ENCODE measurements around the gene SOCS7. TPM values are rescaled to one million over a fixed set of nuclear protein-coding genes. Genes with fewer than 3 reads are reported as not detected.

Gene SOCS7
- total RNA-seq, 1 experiment from 2014 or later: 7.4 TPM

GRCh38 chr17:38342886-38343607 lies 8.6 kb upstream of the SOCS7 start:
- Histone ChIP-seq H3F3A (ENCODE audit: low read length, unreplicated experiment) (no peaks in the 10 kb centered on the region), H3K4me2 (ENCODE audit: low read length) (no peak overlapping the region), H3K9me3 (ENCODE audit: low read length) (no peaks in the 10 kb centered on the region), H2AFZ (ENCODE audit: low read length) (no peak overlapping the region), H4K20me1 (ENCODE audit: low read length) (no peaks in the 10 kb centered on the region), H3K9ac (ENCODE audit: low read length) (no peak overlapping the region), H3K36me3 (ENCODE audit: low read depth, low read length) (no peaks in the 10 kb centered on the region), H3K4me1 (ENCODE audit: insufficient read depth, low read length) (no peaks in the 10 kb centered on the region), H3K79me2 (ENCODE audit: low read length) (no peaks in the 10 kb centered on the region), H3K9me2 (replicated peaks; ENCODE audit: low read length) (no peaks in the 10 kb centered on the region), H3K27ac (ENCODE audit: low read length) (no peak overlapping the region), H3K27me3 (ENCODE audit: low read length) (no peaks in the 10 kb centered on the region), H3K4me3 (ENCODE audit: low read length) (no peak overlapping the region)
- BruUV-seq (replicated peaks): no TSS peak
- ChIA-PET CTCF (no interaction called here), POLR2A (ENCODE audit: unreplicated experiment) (no interaction called here)
- ATAC-seq (no peak), DNase-seq (no peak)
- intact Hi-C loops (cut with micrococcal nuclease): no loop called here
- TF ChIP-seq CTCF (conservative IDR thresholded peaks at IDR 0.05; ENCODE audit: low read depth, low read length) (no peak), EZH2 (IDR thresholded peaks at IDR 0.05; ENCODE audit: low read length, unreplicated experiment) (no peak), EZH2phosphoT487 (IDR thresholded peaks at IDR 0.05; ENCODE audit: borderline replicate concordance, low read length) (no peak)

GRCh38 chr17:38343608-38344419 lies 7.8 kb upstream of the SOCS7 start, which contains the start of gene GPR179:
TSS of gene GPR179 (minus strand) at chr17:38343956. CDS start at chr17:38343789, 167 bp downstream.
- Histone ChIP-seq H3K9me2 (replicated peaks; ENCODE audit: low read length) (no peaks in the 10 kb centered on the region), H3K4me1 (ENCODE audit: insufficient read depth, low read length) (no peaks in the 10 kb centered on the region), H3K4me2 (ENCODE audit: low read length) (no peak within 1 kb of the TSS), H3K36me3 (ENCODE audit: low read depth, low read length) (no peaks in the 10 kb centered on the region), H3K27me3 (ENCODE audit: low read length) (no peaks in the 10 kb centered on the region), H4K20me1 (ENCODE audit: low read length) (no peaks in the 10 kb centered on the region), H3K27ac (ENCODE audit: low read length) (no peak within 1 kb of the TSS), H3K4me3 (ENCODE audit: low read length) (no peak within 1 kb of the TSS), H2AFZ (ENCODE audit: low read length) (no peak within 1 kb of the TSS), H3F3A (ENCODE audit: low read length, unreplicated experiment) (no peaks in the 10 kb centered on the region), H3K9ac (ENCODE audit: low read length) (no peak within 1 kb of the TSS), H3K79me2 (ENCODE audit: low read length) (no peaks in the 10 kb centered on the region), H3K9me3 (ENCODE audit: low read length) (no peaks in the 10 kb centered on the region)
- CTCF ChIA-PET: no interaction called here
- ATAC-seq (no peak), DNase-seq (no peak)
- POLR2A ChIA-PET (ENCODE audit: unreplicated experiment): no interaction called here
- BruUV-seq (replicated peaks): no TSS peak
- no peak for TF ChIP-seq EZH2phosphoT487 (IDR thresholded peaks at IDR 0.05; ENCODE audit: borderline replicate concordance, low read length)
- TF ChIP-seq CTCF (conservative IDR thresholded peaks at IDR 0.05; ENCODE audit: low read depth, low read length): no peak
- TF ChIP-seq EZH2 (IDR thresholded peaks at IDR 0.05; ENCODE audit: low read length, unreplicated experiment): no peak
- intact Hi-C loops (cut with micrococcal nuclease): no loop called here

DNA sequence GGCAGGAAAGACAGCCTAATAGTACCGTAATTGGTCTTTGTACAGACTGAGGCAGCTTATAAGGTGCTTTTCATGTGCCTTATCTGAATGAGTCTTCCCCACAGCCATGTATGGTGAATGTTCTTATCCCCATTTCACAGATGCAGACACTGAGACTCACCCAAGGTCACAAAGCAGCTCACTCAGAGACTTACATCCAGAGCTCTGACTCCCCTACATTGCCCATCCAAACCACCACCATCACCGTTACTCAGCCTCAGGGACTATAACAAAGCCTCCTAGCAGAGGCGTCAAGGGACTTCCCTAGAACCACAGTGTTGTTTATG lies 7.3 kb upstream of the SOCS7 start:
- BruUV-seq (replicated peaks): no TSS peak
- intact Hi-C loops (cut with micrococcal nuclease): no loop called here
- no peak for ATAC-seq

More for the DNA sequence above, 7.3 kb upstream of the SOCS7 start:
- Histone ChIP-seq H3K9me2 (replicated peaks; ENCODE audit: low read length) (no peaks in the 10 kb centered on the region), H3K4me2 (ENCODE audit: low read length) (no peak overlapping the region), H3K27ac (ENCODE audit: low read length) (no peak overlapping the region), H4K20me1 (ENCODE audit: low read length) (no peaks in the 10 kb centered on the region), H3K79me2 (ENCODE audit: low read length) (no peaks in the 10 kb centered on the region), H3K36me3 (ENCODE audit: low read depth, low read length) (no peaks in the 10 kb centered on the region; the same call in 1 of the 2 replicates), H3K4me1 (ENCODE audit: insufficient read depth, low read length) (no peaks in the 10 kb centered on the region), H3K9me3 (ENCODE audit: low read length) (no peaks in the 10 kb centered on the region), H3K27me3 (ENCODE audit: low read length) (no peaks in the 10 kb centered on the region), H3F3A (ENCODE audit: low read length, unreplicated experiment) (no peaks in the 10 kb centered on the region), H2AFZ (ENCODE audit: low read length) (no peak overlapping the region), H3K9ac (ENCODE audit: low read length) (no peak overlapping the region), H3K4me3 (ENCODE audit: low read length) (no peak overlapping the region)
- TF ChIP-seq CTCF (conservative IDR thresholded peaks at IDR 0.05; ENCODE audit: low read depth, low read length): no peak
- TF ChIP-seq EZH2 (IDR thresholded peaks at IDR 0.05; ENCODE audit: low read length, unreplicated experiment): no peak
- no peak for TF ChIP-seq EZH2phosphoT487 (IDR thresholded peaks at IDR 0.05; ENCODE audit: borderline replicate concordance, low read length)
- CTCF ChIA-PET: no interaction called here
- POLR2A ChIA-PET (ENCODE audit: unreplicated experiment): no interaction called here
- no peak for DNase-seq

All from PC-3 (cell line).